Neural cell (in vitro differentiated cells): ENCODE data around the gene EGLN1. TPM values are rescaled to one million over a fixed set of nuclear protein-coding genes. Genes with fewer than 3 reads are reported as not detected.

Experiments used
- H2AFZ ChIP-seq: fragments of 200-600, 300-800 bp; sonication (generic), shearing (Covaris generic); 2 replicates; pipeline ENCODE4 v1.6.0; 2014; ENCODE audit warnings: low read depth, mild to moderate bottlenecking, antibody characterized with exemption, low read length, moderate library complexity
- H3F3A ChIP-seq: fragments of 200-600 bp; shearing (Covaris generic); 2 replicates; pipeline ENCODE4 v1.6.1; 2016; ENCODE audit warnings: mild to moderate bottlenecking, moderate library complexity, mixed read lengths, antibody characterized with exemption, low read length; ENCODE audit not compliant: insufficient read depth, poor library complexity, severe bottlenecking
- H3K27ac ChIP-seq: fragments of 200-600, 300-800 bp; sonication (generic), shearing (Covaris generic); 2 replicates; pipeline ENCODE4 v1.5.1; 2014; ENCODE audit warnings: mild to moderate bottlenecking, low read length, moderate library complexity
- H3K27me3 ChIP-seq: fragments of 300-800, 200-600 bp; sonication (generic), shearing (Covaris generic); 2 replicates; pipeline ENCODE4 v1.6.0; 2014; ENCODE audit warnings: mild to moderate bottlenecking, low read depth, low read length, moderate library complexity; ENCODE audit not compliant: insufficient read depth
- H3K36me3 ChIP-seq: fragments of 300-800, 200-600 bp; sonication (generic), shearing (Covaris generic); 2 replicates; pipeline ENCODE4 v1.5.1; 2014; ENCODE audit warnings: mild to moderate bottlenecking, antibody characterized with exemption, low read length, moderate library complexity; ENCODE audit not compliant: insufficient read depth
- H3K4me2 ChIP-seq: fragments of 300-800, 200-600 bp; sonication (generic), shearing (Covaris generic); 2 replicates; pipeline ENCODE4 v1.6.0; 2014; ENCODE audit warnings: mild to moderate bottlenecking, low read length
- H3K4me3 ChIP-seq: fragments of 300-800, 200-600 bp; sonication (generic), shearing (Covaris generic); 2 replicates; pipeline ENCODE4 v1.5.1; 2014; ENCODE audit warnings: mild to moderate bottlenecking, low read length, moderate library complexity
- H3K79me2 ChIP-seq: fragments of 200-600 bp; shearing (Covaris generic); replicated peaks from 2 replicates; pipeline ENCODE4 v1.6.0; 2014; ENCODE audit warnings: mild to moderate bottlenecking, low read length, moderate library complexity; ENCODE audit not compliant: insufficient read depth
- H3K9ac ChIP-seq: fragments of 300-800, 200-600 bp; sonication (generic), shearing (Covaris generic); 2 replicates; pipeline ENCODE4 v1.6.1; 2016; ENCODE audit warnings: mild to moderate bottlenecking, low read length, mixed read lengths
- H3K9me2 ChIP-seq: fragments of 200-600 bp; shearing (Covaris generic); 2 replicates; pipeline ENCODE4 v1.6.1; 2016; ENCODE audit warnings: mild to moderate bottlenecking, low read length, mixed read lengths; ENCODE audit not compliant: insufficient read depth
- H3K9me3 ChIP-seq: fragments of 200-600, 300-800 bp; sonication (generic), shearing (Covaris generic); 2 replicates; pipeline ENCODE4 v1.6.1; 2016; ENCODE audit warnings: mild to moderate bottlenecking, mixed run types, low read length, moderate library complexity, mixed read lengths
- H4K20me1 ChIP-seq: fragments of 200-600 bp; shearing (Covaris generic); 2 replicates; pipeline ENCODE4 v1.6.1; 2016; ENCODE audit warnings: mild to moderate bottlenecking, mixed run types; ENCODE audit not compliant: insufficient read depth
- EP300 ChIP-seq: fragments of 450-650 bp; conservative IDR thresholded peaks from 2 replicates; pipeline ENCODE4 v1.6.1; 2014; ENCODE audit warnings: antibody characterized with exemption, mild to moderate bottlenecking, moderate library complexity; ENCODE audit not compliant: poor library complexity, severe bottlenecking
- EZH2 ChIP-seq: fragments of 200-600, 300-800 bp; shearing (Covaris generic), sonication (generic); IDR thresholded peaks from 2 replicates; pipeline ENCODE4 v1.6.1; 2014; ENCODE audit warnings: antibody characterized with exemption, low read length, borderline replicate concordance, mild to moderate bottlenecking; ENCODE audit not compliant: insufficient read depth, poor library complexity, severe bottlenecking
- MXI1 ChIP-seq: fragments of 450-650 bp; conservative IDR thresholded peaks from 2 replicates; pipeline ENCODE4 v1.6.1; 2014; ENCODE audit warnings: antibody characterized with exemption, mild to moderate bottlenecking; ENCODE audit not compliant: poor library complexity, severe bottlenecking
- POLR2AphosphoS5 ChIP-seq: IDR thresholded peaks from 2 replicates; pipeline ENCODE4 v1.6.1; 2012
- RAD21 ChIP-seq: fragments of 450-650 bp; conservative IDR thresholded peaks from 2 replicates; pipeline ENCODE4 v1.6.1; 2014; ENCODE audit warnings: antibody characterized with exemption, mild to moderate bottlenecking, moderate library complexity
- REST ChIP-seq: IDR thresholded peaks from 2 replicates; pipeline ENCODE4 v1.6.1; 2012; ENCODE audit warnings: borderline replicate concordance
- SMC3 ChIP-seq: fragments of 450-650 bp; conservative IDR thresholded peaks from 2 replicates; pipeline ENCODE4 v1.6.1; 2014; ENCODE audit warnings: antibody characterized with exemption, mild to moderate bottlenecking, moderate library complexity; ENCODE audit not compliant: poor library complexity
- TAF1 ChIP-seq: IDR thresholded peaks from 2 replicates; pipeline ENCODE4 v1.6.1; 2012; ENCODE audit warnings: low read depth
- polyA plus RNA-seq: library from polyadenylated mRNA; depleted of rRNA; stranded (reverse); fragments of >200 nt; gene quantifications from 2 replicates; pipeline ENCODE4 v1.2.3, GENCODE V29; 2014
- TF ChIP-seq, protein P1 (sequence below): fragments of 450-650 bp; IDR thresholded peaks from 2 replicates; pipeline ENCODE4 v1.5.1; 2014; ENCODE audit warnings: antibody characterized with exemption, mild to moderate bottlenecking, moderate library complexity; ENCODE audit not compliant: poor library complexity, severe bottlenecking

Gene EGLN1
- polyA plus RNA-seq, 1 donor from 2014 or later: 33.2 TPM

DNA sequence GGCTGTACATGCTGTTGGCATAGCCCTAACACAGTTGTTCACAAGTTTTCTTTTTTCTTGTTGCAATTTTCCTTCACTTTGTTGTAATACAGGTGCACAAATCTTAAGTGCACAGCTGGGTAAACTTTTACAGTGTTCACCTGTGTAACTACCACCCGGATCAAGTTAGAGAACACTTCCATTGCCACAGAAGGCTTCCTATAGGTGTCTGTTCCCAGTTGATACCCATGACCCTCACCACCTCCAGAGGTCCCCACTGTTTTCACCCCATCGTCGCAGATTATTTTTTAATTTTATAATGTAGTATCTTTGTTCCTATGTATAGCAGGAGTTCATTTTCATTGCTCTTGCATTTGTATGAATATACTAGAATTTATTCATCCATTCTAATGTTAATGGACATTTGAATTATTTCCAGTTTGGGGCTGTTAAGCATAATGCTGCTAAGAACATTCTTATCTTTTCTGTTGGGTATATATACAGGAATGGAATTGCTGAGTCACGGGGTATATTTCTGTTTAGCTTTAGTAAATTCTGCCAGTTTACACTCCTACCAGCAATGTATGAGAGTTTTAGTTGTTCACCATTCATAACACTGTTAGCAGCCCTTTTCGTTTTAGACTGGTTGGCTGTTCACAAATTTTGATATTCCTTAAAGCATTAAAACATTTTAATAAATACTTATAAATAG lies 67.6 kb downstream of the EGLN1 start:
- no peak overlapping the region for H3K4me3 ChIP-seq
- H3K27me3 ChIP-seq: no peaks in the 10 kb centered on the region
- no peaks in the 10 kb centered on the region for H3F3A ChIP-seq
- no peak overlapping the region for H3K9ac ChIP-seq
- H3K27ac ChIP-seq: no peak overlapping the region
- no peaks in the 10 kb centered on the region for H3K9me2 ChIP-seq
- no peak overlapping the region for H2AFZ ChIP-seq
- H3K36me3 ChIP-seq: no peaks in the 10 kb centered on the region
- no peaks in the 10 kb centered on the region for H3K79me2 ChIP-seq
- H3K9me3 ChIP-seq: no peaks in the 10 kb centered on the region
- TF ChIP-seq RAD21 (no peak), REST (no peak), POLR2AphosphoS5 (no peak), SMC3 (no peak), MXI1 (no peak), EZH2 (no peak), TAF1 (no peak), EP300 (no peak)
- TF ChIP-seq, protein P1, sequence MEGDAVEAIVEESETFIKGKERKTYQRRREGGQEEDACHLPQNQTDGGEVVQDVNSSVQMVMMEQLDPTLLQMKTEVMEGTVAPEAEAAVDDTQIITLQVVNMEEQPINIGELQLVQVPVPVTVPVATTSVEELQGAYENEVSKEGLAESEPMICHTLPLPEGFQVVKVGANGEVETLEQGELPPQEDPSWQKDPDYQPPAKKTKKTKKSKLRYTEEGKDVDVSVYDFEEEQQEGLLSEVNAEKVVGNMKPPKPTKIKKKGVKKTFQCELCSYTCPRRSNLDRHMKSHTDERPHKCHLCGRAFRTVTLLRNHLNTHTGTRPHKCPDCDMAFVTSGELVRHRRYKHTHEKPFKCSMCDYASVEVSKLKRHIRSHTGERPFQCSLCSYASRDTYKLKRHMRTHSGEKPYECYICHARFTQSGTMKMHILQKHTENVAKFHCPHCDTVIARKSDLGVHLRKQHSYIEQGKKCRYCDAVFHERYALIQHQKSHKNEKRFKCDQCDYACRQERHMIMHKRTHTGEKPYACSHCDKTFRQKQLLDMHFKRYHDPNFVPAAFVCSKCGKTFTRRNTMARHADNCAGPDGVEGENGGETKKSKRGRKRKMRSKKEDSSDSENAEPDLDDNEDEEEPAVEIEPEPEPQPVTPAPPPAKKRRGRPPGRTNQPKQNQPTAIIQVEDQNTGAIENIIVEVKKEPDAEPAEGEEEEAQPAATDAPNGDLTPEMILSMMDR: no peak
- H3K4me2 ChIP-seq: no peak overlapping the region
- H4K20me1 ChIP-seq: no peaks in the 10 kb centered on the region

- Histone ChIP-seq H3K79me2 (no peaks in the 10 kb centered on the region), H3K9me2 (no peaks in the 10 kb centered on the region), H3K9ac (no peak overlapping the region), H3K27ac (no peak overlapping the region), H3K4me3 (no peak overlapping the region), H3F3A (no peaks in the 10 kb centered on the region), H3K27me3 (no peaks in the 10 kb centered on the region), H4K20me1 (no peaks in the 10 kb centered on the region), H3K36me3 (no peaks in the 10 kb centered on the region), H3K4me2 (no peak overlapping the region), H3K9me3 (no peaks in the 10 kb centered on the region), H2AFZ (no peak overlapping the region)
- TF ChIP-seq EP300: no peak
- TF ChIP-seq, protein P1: no peak
- TF ChIP-seq REST: no peak
- no peak for TF ChIP-seq SMC3
- TF ChIP-seq MXI1: no peak
- no peak for TF ChIP-seq POLR2AphosphoS5
- TF ChIP-seq EZH2: no peak
- TF ChIP-seq TAF1: no peak
- TF ChIP-seq RAD21: no peak
Measured at GRCh38 chr1:231353086-231353485, 69.0 kb downstream of the EGLN1 start.
